ENCODE data around the gene SAMD4B.
"Not testable (repeated sequence)": the region's sequence is repeated elsewhere in the genome, so short reads cannot be mapped to it uniquely, and the experiment has no call there.

Gene SAMD4B

GRCh38 chr19:39327363-39328045, 14.7 kb upstream of the SAMD4B start:
- TF ChIP-seq, protein P1, sequence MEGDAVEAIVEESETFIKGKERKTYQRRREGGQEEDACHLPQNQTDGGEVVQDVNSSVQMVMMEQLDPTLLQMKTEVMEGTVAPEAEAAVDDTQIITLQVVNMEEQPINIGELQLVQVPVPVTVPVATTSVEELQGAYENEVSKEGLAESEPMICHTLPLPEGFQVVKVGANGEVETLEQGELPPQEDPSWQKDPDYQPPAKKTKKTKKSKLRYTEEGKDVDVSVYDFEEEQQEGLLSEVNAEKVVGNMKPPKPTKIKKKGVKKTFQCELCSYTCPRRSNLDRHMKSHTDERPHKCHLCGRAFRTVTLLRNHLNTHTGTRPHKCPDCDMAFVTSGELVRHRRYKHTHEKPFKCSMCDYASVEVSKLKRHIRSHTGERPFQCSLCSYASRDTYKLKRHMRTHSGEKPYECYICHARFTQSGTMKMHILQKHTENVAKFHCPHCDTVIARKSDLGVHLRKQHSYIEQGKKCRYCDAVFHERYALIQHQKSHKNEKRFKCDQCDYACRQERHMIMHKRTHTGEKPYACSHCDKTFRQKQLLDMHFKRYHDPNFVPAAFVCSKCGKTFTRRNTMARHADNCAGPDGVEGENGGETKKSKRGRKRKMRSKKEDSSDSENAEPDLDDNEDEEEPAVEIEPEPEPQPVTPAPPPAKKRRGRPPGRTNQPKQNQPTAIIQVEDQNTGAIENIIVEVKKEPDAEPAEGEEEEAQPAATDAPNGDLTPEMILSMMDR (IDR thresholded peaks at IDR 0.05; ENCODE audit: insufficient read depth, low read depth, low read length, missing control alignments) = no peak
- no peak overlapping the region for H3K4me3 ChIP-seq (ENCODE audit: low read length)

DNA sequence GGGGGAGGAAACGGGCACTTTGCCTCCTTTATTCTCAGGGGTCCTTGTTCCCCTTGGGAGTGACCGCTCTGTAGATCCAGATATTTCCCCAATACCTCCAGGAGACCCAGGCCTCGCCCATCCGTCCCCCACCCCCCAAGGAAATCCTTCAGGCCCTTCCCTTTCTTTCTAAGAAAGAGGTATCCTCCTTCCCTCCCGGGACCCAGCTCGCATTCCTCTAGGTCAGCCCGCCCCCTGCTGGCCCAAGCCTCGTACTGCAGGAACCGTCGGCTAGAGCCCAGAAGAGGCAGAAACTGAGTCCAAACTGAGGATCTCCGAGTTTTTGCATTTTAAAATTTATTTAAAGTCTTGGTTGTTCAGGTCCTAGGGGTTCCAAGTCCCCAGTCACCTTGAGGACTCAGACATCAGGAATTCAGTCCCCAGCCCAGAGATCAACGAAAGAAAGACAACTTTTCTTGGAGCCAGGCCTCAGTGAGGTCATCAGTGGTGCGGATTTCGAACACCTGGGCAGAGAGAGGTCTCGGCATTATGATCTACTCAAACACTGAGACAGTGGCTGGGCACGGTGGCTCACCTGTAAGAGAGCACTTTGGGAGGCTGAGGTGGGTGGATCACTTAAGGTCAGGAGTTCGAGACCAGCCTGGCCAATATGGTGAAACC, 14.0 kb upstream of the SAMD4B start:
- peak; percentile 69 for DNase-seq (ENCODE audit: low read depth)
- TF ChIP-seq, protein P1 (IDR thresholded peaks at IDR 0.05; ENCODE audit: insufficient read depth, low read depth, low read length, missing control alignments) = peak; percentile 95
- no peak overlapping the region for H3K4me3 ChIP-seq (ENCODE audit: low read length)

More at GRCh38 chr19:39327363-39328045, 14.7 kb upstream of the SAMD4B start:
- DNase-seq (ENCODE audit: low read depth) = no peak

- TF ChIP-seq, protein P1 (IDR thresholded peaks at IDR 0.05; ENCODE audit: insufficient read depth, low read depth, low read length, missing control alignments) = no peak
- no peak overlapping the region for H3K4me3 ChIP-seq (ENCODE audit: low read length)
- no peak for DNase-seq (ENCODE audit: low read depth)
Observed at GRCh38 chr19:39329948-39330347, 12.3 kb upstream of the SAMD4B start.

- TF ChIP-seq, protein P1 (IDR thresholded peaks at IDR 0.05; ENCODE audit: insufficient read depth, low read depth, low read length, missing control alignments) = no peak
- no peak overlapping the region for H3K4me3 ChIP-seq (ENCODE audit: low read length)
- DNase-seq (ENCODE audit: low read depth) = no peak
Observed at GRCh38 chr19:39332293-39332692, 9.9 kb upstream of the SAMD4B start.

- H3K4me3 ChIP-seq (ENCODE audit: low read length); DNase-seq (ENCODE audit: low read depth): not testable (repeated sequence)
Observed at GRCh38 chr19:39332738-39333137, 9.5 kb upstream of the SAMD4B start.

- TF ChIP-seq, protein P1 (IDR thresholded peaks at IDR 0.05; ENCODE audit: insufficient read depth, low read depth, low read length, missing control alignments) = no peak
- no peak for DNase-seq (ENCODE audit: low read depth)
- no peak overlapping the region for H3K4me3 ChIP-seq (ENCODE audit: low read length)
Observed at GRCh38 chr19:39333507-39333906, 8.7 kb upstream of the SAMD4B start.

GRCh38 chr19:39334444-39334976, 7.7 kb upstream of the SAMD4B start:
- DNase-seq (ENCODE audit: low read depth) = no peak
- TF ChIP-seq, protein P1 (IDR thresholded peaks at IDR 0.05; ENCODE audit: insufficient read depth, low read depth, low read length, missing control alignments) = no peak
- H3K4me3 ChIP-seq (ENCODE audit: low read length) = no peak overlapping the region

Measured in epithelial cell of esophagus (primary cell).